Pancreas (tissue), 10 donors: ENCODE results near the gene SLU7. TPM values are rescaled to one million over a fixed set of nuclear protein-coding genes. Genes with fewer than 3 reads are reported as not detected.

Experiments
- ATAC-seq, 4 donors: fragments of 200-7000 bp; cut with Tn5 transposase; one replicate each; pipeline versions ENCODE4 v1.8.0 to v1.9.1; 2020; ENCODE audit warnings: mild to moderate bottlenecking in 4 of 4, moderate library complexity in 4 of 4
- DNase-seq, 6 donors: peaks; one replicate each; pipeline ENCODE4 v3.0.0-alpha.2; 2020
- FAIRE-seq: peaks from 2 replicates; lab custom pipeline; 2012; peaks lifted over from hg19 to GRCh38; lab: Jason Lieb, UNC
- H3K27ac ChIP-seq, 4 donors: fragments of 200-600 bp; sonication (generic); 1 replicate in 3 of 4; 2 replicates in 1 of 4; pipeline versions ENCODE4 v1.5.0 to v1.8.0; 2020
- H3K27me3 ChIP-seq, 4 donors: fragments of 200-600 bp; one replicate each; pipeline ENCODE4 v1.8.0; 2021
- H3K36me3 ChIP-seq, 3 donors: fragments of 200-600 bp; sonication (generic) in 1 of 3; one replicate each; pipeline versions ENCODE4 v1.5.0 to v1.8.0; 2020 to 2021
- H3K4me1 ChIP-seq, 3 donors: fragments of 200-600 bp; one replicate each; pipeline ENCODE4 v1.8.0; 2021
- H3K4me3 ChIP-seq, 4 donors: fragments of 200-600 bp; sonication (generic) in 2 of 4; one replicate each; pipeline versions ENCODE4 v1.5.0 to v1.8.0; 2020 to 2021
- H3K9me3 ChIP-seq, 4 donors: fragments of 200-600 bp; one replicate each; pipeline ENCODE4 v1.8.0; 2021
- CTCF ChIP-seq, 4 donors: fragments of 200-600 bp; sonication (generic) in 3 of 4; IDR thresholded peaks; one replicate each; pipeline versions ENCODE4 v1.5.0 to v1.8.0; 2021; ENCODE audit warnings: antibody characterized with exemption in 4 of 4
- WGBS, 2 donors: extraction: QIAGEN DNeasy Blood & Tissue Kit; methylation state at CpG; one replicate each; pipeline ENCODE4 v1.1.7; 2013; 5-methylcytosine and 5-hydroxymethylcytosine counted together
- intact Hi-C, 3 donors: fragments of 100-400 bp; cut with DNase I; formaldehyde crosslinking; loops; one replicate each; pipeline versions ENCODE4 v1.11.1 to v1.14.2; 2022
- polyA plus RNA-seq, 2 donors: library from polyadenylated mRNA; stranded (reverse); fragments of 200-250 nt; gene quantifications; one replicate each; pipeline ENCODE4 v1.2.3, GENCODE V29; 2013
- total RNA-seq, 6 donors: library from RNA; stranded (reverse); fragmentation: NEBNext Ultra II Directional in 4 of 6; extraction: Animal tissue kit (Norgen Biotek cat#: 25700) in 4 of 6; gene quantifications; one replicate each; pipeline versions ENCODE4 v1.2.1 to v1.2.4, GENCODE V29; 2021 to 2023
- donor health status: healthy with polysubstance abuse.
- donor health status: DM: no; HTN: no; CAD: no; lungs with moderate emphysema.
- donor health status: DM: no; HTN: no; CAD: no.
- donor health status: control.
- donor health status: control.
- donor health status: Bipolar disorder and iron deficiency.
- donor health status: DM: yes; HTN: yes; CAD: no.
- donor health status: DM: no; HTN: no; CAD: no.
- donor health status: DM: no; HTN: no; CAD: no.
- donor health status: DM: yes; HTN: yes; CAD: no.

Gene SLU7
- total and polyA plus RNA-seq, 8 donors: 12.3 to 24.6 (median 20.6) TPM

DNA sequence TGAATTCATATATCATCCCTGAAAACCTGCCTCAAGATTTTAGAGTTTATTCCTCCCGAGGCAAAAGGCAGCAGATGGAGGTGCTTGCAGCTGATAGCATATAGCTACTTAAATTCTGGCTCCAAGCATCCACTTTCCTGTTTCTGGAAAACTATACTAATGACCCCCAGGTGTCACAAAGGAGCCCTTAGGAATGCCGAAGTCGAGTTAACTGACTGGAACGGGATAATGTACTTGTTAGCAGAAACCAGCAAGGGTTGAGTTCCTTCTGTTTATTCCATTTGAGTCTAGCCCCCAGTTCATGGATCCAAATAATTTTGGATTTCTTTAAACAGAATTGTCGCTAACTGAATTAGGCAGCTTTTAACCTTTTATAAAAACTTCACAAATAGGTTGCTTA is 47.2 kb upstream of the SLU7 start:
- no peak for TF ChIP-seq CTCF (IDR thresholded peaks at IDR 0.05)
- FAIRE-seq (no peak), ATAC-seq (no peak), DNase-seq (no peak)
- intact Hi-C loops: no loop called here
- H3K4me3 ChIP-seq: no peak overlapping the region
- H3K4me1 ChIP-seq: peaks cover 4 to 36% (median 27%) of the 10 kb centered on the region in 3 donors
- H3K36me3 ChIP-seq: no peaks in the 10 kb centered on the region
- no peak overlapping the region for H3K27ac ChIP-seq
- H3K27me3 ChIP-seq: no peaks in the 10 kb centered on the region
- WGBS, 2 donors: 75 to 83% methylated on average over 5 of the region's 5 CpGs
- H3K9me3 ChIP-seq: no peaks in the 10 kb centered on the region

DNA sequence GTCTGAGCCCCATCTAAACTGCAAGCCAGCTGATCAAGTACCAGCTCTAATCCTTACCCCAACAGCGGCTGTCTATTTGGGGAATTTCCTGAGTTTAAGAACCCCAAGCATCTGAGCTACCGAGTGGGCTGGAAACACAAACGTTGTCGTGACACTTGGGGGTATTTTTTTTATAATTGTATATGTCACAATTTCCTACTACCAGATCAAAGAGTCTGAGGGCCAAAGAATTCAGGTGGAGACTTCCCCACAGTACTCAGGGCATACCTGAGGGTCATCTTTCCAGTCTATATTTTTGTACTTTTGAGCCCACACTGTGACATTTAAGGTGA is 45.6 kb upstream of the SLU7 start:
- intact Hi-C loops: no loop called here
- H3K27ac ChIP-seq: peak overlapping the region in 1 of 4 donors; percentile 55

DNA sequence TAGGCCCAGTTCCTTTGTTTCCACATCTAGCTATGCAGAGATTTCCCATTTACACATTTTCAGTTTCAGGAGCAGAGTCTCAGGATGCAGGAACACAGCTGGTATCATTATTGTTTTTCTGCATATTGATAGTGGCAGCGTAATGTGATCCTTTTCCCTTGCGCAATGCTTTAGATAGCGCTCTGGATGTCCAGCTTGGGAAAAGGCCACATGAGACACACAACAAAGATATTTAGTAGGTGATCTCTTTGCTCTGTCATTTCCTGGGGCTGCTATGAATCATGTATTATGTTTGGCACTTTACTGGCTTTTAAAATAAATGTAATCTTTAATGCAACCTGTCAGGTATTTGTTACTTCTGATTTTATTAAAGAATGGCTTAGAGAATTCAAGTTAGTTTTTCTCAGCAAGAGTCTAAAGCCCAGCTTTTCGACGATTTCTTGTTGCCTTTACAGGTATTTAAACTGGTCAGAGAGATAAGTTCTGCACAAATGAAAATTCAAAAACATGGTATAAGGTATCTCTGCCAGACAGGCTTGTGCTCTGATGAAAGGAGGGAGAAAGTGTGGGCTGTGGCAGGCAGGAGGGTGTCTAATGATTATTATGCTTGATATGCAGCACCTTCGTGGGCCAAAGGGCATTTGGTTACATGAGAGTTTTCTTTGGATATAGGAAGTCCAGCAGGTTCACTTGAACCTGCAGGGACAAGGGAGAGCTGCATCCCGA is 45.0 kb upstream of the SLU7 start:
- H3K27ac ChIP-seq: peak overlapping the region in 1 of 4 donors; percentile 55
- FAIRE-seq (no peak), DNase-seq (peak in 1 of 6 donors; percentile 10), ATAC-seq (peak; percentile 21 to 57 (median 44))
- H3K9me3 ChIP-seq: no peaks in the 10 kb centered on the region
- 32 to 38% methylated on average over 7 of the region's 7 CpGs for WGBS, 2 donors
- no peak for TF ChIP-seq CTCF (IDR thresholded peaks at IDR 0.05)
- intact Hi-C loops: no loop called here
- no peak overlapping the region for H3K4me3 ChIP-seq
- H3K36me3 ChIP-seq: no peaks in the 10 kb centered on the region
- no peaks in the 10 kb centered on the region for H3K27me3 ChIP-seq
- H3K4me1 ChIP-seq: peaks cover 4 to 29% (median 20%) of the 10 kb centered on the region in 3 donors

More for the DNA sequence above, 45.6 kb upstream of the SLU7 start:
- H3K4me3 ChIP-seq: no peak overlapping the region
- 54 to 63% methylated on average over 4 of the region's 4 CpGs for WGBS, 2 donors
- FAIRE-seq (no peak), DNase-seq (no peak), ATAC-seq (no peak)
- no peaks in the 10 kb centered on the region for H3K36me3 ChIP-seq
- no peaks in the 10 kb centered on the region for H3K27me3 ChIP-seq
- TF ChIP-seq CTCF (IDR thresholded peaks at IDR 0.05): no peak
- H3K9me3 ChIP-seq: no peaks in the 10 kb centered on the region
- peaks cover 4 to 29% (median 20%) of the 10 kb centered on the region in 3 donors for H3K4me1 ChIP-seq

DNA sequence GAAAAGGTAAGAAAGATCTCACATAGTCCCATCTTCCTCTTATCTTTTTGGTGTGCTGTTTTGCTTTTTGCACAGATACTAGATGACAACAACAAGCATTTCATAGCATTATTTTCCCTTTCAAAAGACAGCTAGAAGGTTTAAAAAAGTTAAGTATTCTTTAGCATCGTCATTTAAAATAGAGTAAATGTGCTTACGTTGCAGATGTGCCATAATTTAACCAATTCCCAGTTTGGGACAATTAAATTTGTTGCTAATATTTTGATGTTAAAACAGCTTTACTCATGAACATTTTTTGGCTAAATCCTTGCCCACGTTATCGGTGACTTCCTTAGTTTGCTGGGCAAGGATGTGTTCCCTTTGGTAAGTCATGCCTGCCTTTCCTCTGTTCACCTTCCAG is 44.3 kb upstream of the SLU7 start:
- no peak for ATAC-seq
- no peak for FAIRE-seq
- Histone ChIP-seq H3K27ac (peak overlapping the region in 1 of 4 donors; percentile 55), H3K36me3 (no peaks in the 10 kb centered on the region), H3K4me3 (no peak overlapping the region), H3K9me3 (no peaks in the 10 kb centered on the region), H3K27me3 (no peaks in the 10 kb centered on the region), H3K4me1 (peaks cover 4 to 27% (median 16%) of the 10 kb centered on the region in 3 donors)
- no peak for TF ChIP-seq CTCF (IDR thresholded peaks at IDR 0.05)
- 94% methylated on average over 4 of the region's 4 CpGs for WGBS, 2 donors
- no peak for DNase-seq
- intact Hi-C loops: no loop called here

GRCh38 chr5:160462167-160462566 is 43.3 kb upstream of the SLU7 start:
- WGBS, 2 donors: 90 to 98% methylated on average over 2 of the region's 2 CpGs
- TF ChIP-seq CTCF (IDR thresholded peaks at IDR 0.05): no peak
- no peak for FAIRE-seq
- DNase-seq: no peak
- Histone ChIP-seq H3K36me3 (no peaks in the 10 kb centered on the region), H3K4me1 (peaks cover 0 to 18% (median 8%) of the 10 kb centered on the region in 3 donors), H3K27me3 (no peaks in the 10 kb centered on the region), H3K27ac (no peak overlapping the region), H3K4me3 (no peak overlapping the region), H3K9me3 (no peaks in the 10 kb centered on the region)
- ATAC-seq: no peak
- intact Hi-C loops: no loop called here
